ENCODE data around the gene STK32A.

GRCh38 chr5:147188200-147189108 lies 46.4 kb upstream of the STK32A start:
- TF ChIP-seq MAX (IDR thresholded peaks at IDR 0.05): no peak
- TF ChIP-seq CTCF (IDR thresholded peaks at IDR 0.05): peak; percentile 83
- peak; percentile 72 for TF ChIP-seq SMC3 (IDR thresholded peaks at IDR 0.05)
- no peak for TF ChIP-seq MYC (IDR thresholded peaks at IDR 0.05; ENCODE audit: borderline replicate concordance, low read length)
- no peak for TF ChIP-seq CHD4 (IDR thresholded peaks at IDR 0.05; ENCODE audit: borderline replicate concordance)
- no peak for TF ChIP-seq POLR2A (IDR thresholded peaks at IDR 0.05; ENCODE audit: low read length)
- TF ChIP-seq, protein P1, sequence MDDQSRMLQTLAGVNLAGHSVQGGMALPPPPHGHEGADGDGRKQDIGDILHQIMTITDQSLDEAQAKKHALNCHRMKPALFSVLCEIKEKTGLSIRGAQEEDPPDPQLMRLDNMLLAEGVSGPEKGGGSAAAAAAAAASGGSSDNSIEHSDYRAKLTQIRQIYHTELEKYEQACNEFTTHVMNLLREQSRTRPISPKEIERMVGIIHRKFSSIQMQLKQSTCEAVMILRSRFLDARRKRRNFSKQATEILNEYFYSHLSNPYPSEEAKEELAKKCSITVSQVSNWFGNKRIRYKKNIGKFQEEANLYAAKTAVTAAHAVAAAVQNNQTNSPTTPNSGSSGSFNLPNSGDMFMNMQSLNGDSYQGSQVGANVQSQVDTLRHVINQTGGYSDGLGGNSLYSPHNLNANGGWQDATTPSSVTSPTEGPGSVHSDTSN (IDR thresholded peaks at IDR 0.05): no peak
- TF ChIP-seq HDAC2 (IDR thresholded peaks at IDR 0.05): no peak
- no peak for TF ChIP-seq JUNB (IDR thresholded peaks at IDR 0.05)
- TF ChIP-seq RARB (CRISPR knock-in tag; IDR thresholded peaks at IDR 0.05): no peak
- TF ChIP-seq, protein P2, sequence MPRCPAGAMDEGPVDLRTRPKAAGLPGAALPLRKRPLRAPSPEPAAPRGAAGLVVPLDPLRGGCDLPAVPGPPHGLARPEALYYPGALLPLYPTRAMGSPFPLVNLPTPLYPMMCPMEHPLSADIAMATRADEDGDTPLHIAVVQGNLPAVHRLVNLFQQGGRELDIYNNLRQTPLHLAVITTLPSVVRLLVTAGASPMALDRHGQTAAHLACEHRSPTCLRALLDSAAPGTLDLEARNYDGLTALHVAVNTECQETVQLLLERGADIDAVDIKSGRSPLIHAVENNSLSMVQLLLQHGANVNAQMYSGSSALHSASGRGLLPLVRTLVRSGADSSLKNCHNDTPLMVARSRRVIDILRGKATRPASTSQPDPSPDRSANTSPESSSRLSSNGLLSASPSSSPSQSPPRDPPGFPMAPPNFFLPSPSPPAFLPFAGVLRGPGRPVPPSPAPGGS (IDR thresholded peaks at IDR 0.05): no peak
- no peak for TF ChIP-seq RCOR1 (IDR thresholded peaks at IDR 0.05; ENCODE audit: low read depth, low read length)
- no peak for TF ChIP-seq REST (IDR thresholded peaks at IDR 0.05)

All from A549 (cell line).